GM23338 (cell line): Measurements from ENCODE around the gene CCNQ. TPM values are rescaled to one million over a fixed set of nuclear protein-coding genes. Genes with fewer than 3 reads are reported as not detected.

Experiments used
- ATAC-seq: fragments of 200-7000 bp; cut with Tn5 transposase; 3 replicates; pipeline ENCODE4 v1.9.1; 2020
- DNase-seq: peaks from one replicate; pipeline ENCODE4 v3.0.0-alpha.2; 2015; ENCODE audit warnings: low spot score
- H2AFZ ChIP-seq: fragments of 200-600 bp; sonication (generic); 2 replicates; pipeline ENCODE4 v1.8.0; 2016; ENCODE audit warnings: antibody characterized with exemption, mild to moderate bottlenecking, moderate library complexity
- H3F3A ChIP-seq: fragments of 200-600 bp; sonication (generic); replicated peaks from 2 replicates; pipeline ENCODE4 v1.8.0; 2017; ENCODE audit warnings: antibody characterized with exemption, mixed run types, low read depth
- H3K27ac ChIP-seq: fragments of 200-600 bp; sonication (generic); 2 replicates; pipeline ENCODE4 v1.6.1; 2016; ENCODE audit warnings: low read depth
- H3K27me3 ChIP-seq: fragments of 200-600 bp; sonication (generic); 2 replicates; pipeline ENCODE4 v1.8.0; 2016; ENCODE audit warnings: mild to moderate bottlenecking, mixed run types, moderate library complexity; ENCODE audit not compliant: insufficient read depth
- H3K36me3 ChIP-seq: fragments of 200-600 bp; sonication (generic); 2 replicates; pipeline ENCODE4 v1.8.0; 2016; ENCODE audit warnings: mild to moderate bottlenecking; ENCODE audit not compliant: insufficient read depth
- H3K4me1 ChIP-seq: fragments of 200-600 bp; sonication (generic); 2 replicates; pipeline ENCODE4 v1.8.0; 2016; ENCODE audit warnings: mild to moderate bottlenecking, moderate library complexity; ENCODE audit not compliant: insufficient read depth
- H3K4me2 ChIP-seq: fragments of 200-600 bp; sonication (generic); 2 replicates; pipeline ENCODE4 v1.7.1; 2017; ENCODE audit warnings: mixed run types
- H3K4me3 ChIP-seq: fragments of 200-600 bp; sonication (generic); 2 replicates; pipeline ENCODE4 v1.6.1; 2016; ENCODE audit warnings: mixed run types
- H3K79me2 ChIP-seq: fragments of 200-600 bp; sonication (generic); replicated peaks from 2 replicates; pipeline ENCODE4 v1.8.0; 2017; ENCODE audit warnings: mild to moderate bottlenecking; ENCODE audit not compliant: insufficient read depth
- H3K9me2 ChIP-seq: fragments of 200-600 bp; sonication (generic); 2 replicates; pipeline ENCODE4 v1.8.0; 2017; ENCODE audit not compliant: insufficient read depth
- H4K20me1 ChIP-seq: fragments of 200-600 bp; sonication (generic); replicated peaks from 2 replicates; pipeline ENCODE4 v1.8.0; 2017; ENCODE audit warnings: mild to moderate bottlenecking; ENCODE audit not compliant: insufficient read depth
- H3K27ac Mint-ChIP-seq: 2 replicates; pipeline ENCODE4 v1.8.0; 2020; ENCODE audit warnings: inconsistent platforms, mild to moderate bottlenecking, moderate library complexity, mixed read lengths
- H3K27me3 Mint-ChIP-seq: 3 replicates; pipeline ENCODE4 v1.8.0; 2022; ENCODE audit warnings: low read depth, mild to moderate bottlenecking, moderate library complexity, mixed read lengths, inconsistent platforms; ENCODE audit not compliant: insufficient read depth, poor library complexity
- H3K36me3 Mint-ChIP-seq: 3 replicates; pipeline ENCODE4 v1.8.0; 2021; ENCODE audit warnings: low read depth, mild to moderate bottlenecking, inconsistent platforms, moderate library complexity, mixed read lengths
- H3K4me1 Mint-ChIP-seq: 3 replicates; pipeline ENCODE4 v1.8.0; 2020; ENCODE audit warnings: mild to moderate bottlenecking, inconsistent platforms, mixed read lengths
- H3K4me3 Mint-ChIP-seq: 3 replicates; pipeline ENCODE4 v1.8.0; 2021; ENCODE audit warnings: moderate library complexity, mild to moderate bottlenecking, inconsistent platforms, mixed read lengths
- H3K9me3 Mint-ChIP-seq: 3 replicates; pipeline ENCODE4 v1.8.0; 2020; ENCODE audit warnings: moderate library complexity, mild to moderate bottlenecking, inconsistent platforms, mixed read lengths
- CREB1 ChIP-seq: fragments of 250-450 bp; sonication (Bioruptor Pico); IDR thresholded peaks from 2 replicates; pipeline ENCODE4 v1.5.0; 2020; ENCODE audit warnings: low read depth, mild to moderate bottlenecking, moderate library complexity
- ETS1 ChIP-seq: IDR thresholded peaks from 2 replicates; pipeline ENCODE4 v1.6.1; 2016; ENCODE audit warnings: antibody characterized with exemption
- EZH2 ChIP-seq: fragments of 200-600 bp; sonication (generic); IDR thresholded peaks from one replicate; pipeline ENCODE4 v1.8.0; 2017; ENCODE audit warnings: antibody characterized with exemption, mild to moderate bottlenecking, low read depth; ENCODE audit not compliant: unreplicated experiment
- JUNB ChIP-seq: IDR thresholded peaks from one replicate; pipeline ENCODE4 v1.6.1; 2016; ENCODE audit warnings: antibody characterized with exemption; ENCODE audit not compliant: unreplicated experiment
- NANOG ChIP-seq: IDR thresholded peaks from 2 replicates; pipeline ENCODE4 v1.6.1; 2016; ENCODE audit warnings: antibody characterized with exemption, borderline replicate concordance
- REST ChIP-seq: IDR thresholded peaks from one replicate; pipeline ENCODE4 v1.6.1; 2018; ENCODE audit warnings: antibody characterized with exemption; ENCODE audit not compliant: unreplicated experiment
- STAT1 ChIP-seq: IDR thresholded peaks from one replicate; pipeline ENCODE4 v1.6.1; 2016; ENCODE audit warnings: antibody characterized with exemption; ENCODE audit not compliant: unreplicated experiment
- polyA plus RNA-seq: library from polyadenylated mRNA; unstranded; fragments of >200 nt; fragmentation: Nextera tagmentation; extraction: Ambion mirVana; gene quantifications from 2 replicates; pipeline ENCODE4 v1.2.1, GENCODE V29; 2016
- total RNA-seq: library from RNA; depleted of rRNA; stranded (reverse); fragments of >200 nt; shearing (Covaris generic); gene quantifications from 2 replicates; pipeline ENCODE4 v1.2.3, GENCODE V29; 2014

The CCNQ gene
- total and polyA plus RNA-seq, 2 experiments from 2014 or later, result 19.4 to 30.2 TPM

GRCh38 chrX:153645921-153646488 lies 47.1 kb upstream of the CCNQ start:
- Histone ChIP-seq H4K20me1 (no peaks in the 10 kb centered on the region), H3F3A (no peaks in the 10 kb centered on the region), H3K4me3 (no peak overlapping the region), H3K4me1 (no peaks in the 10 kb centered on the region; the same call in 1 of the 2 replicates), H3K4me2 (no peak overlapping the region), H3K27ac (no peak overlapping the region), H3K36me3 (no peaks in the 10 kb centered on the region), H3K9me2 (no peaks in the 10 kb centered on the region), H2AFZ (no peak overlapping the region), H3K79me2 (no peaks in the 10 kb centered on the region), H3K27me3 (peaks cover 79% of the 10 kb centered on the region)
- Mint-ChIP-seq H3K4me3 (no peak overlapping the region), H3K4me1 (peaks cover 11% of the 10 kb centered on the region; the same call in 2 of the 3 replicates), H3K27me3 (peaks cover 69% of the 10 kb centered on the region), H3K27ac (no peak overlapping the region), H3K36me3 (no peaks in the 10 kb centered on the region), H3K9me3 (no peaks in the 10 kb centered on the region; the same call in 2 of the 3 replicates)
- no peak for DNase-seq
- TF ChIP-seq ETS1 (no peak), JUNB (no peak), NANOG (no peak), STAT1 (no peak), REST (no peak)
- no peak for ATAC-seq

- Mint-ChIP-seq H3K27me3 (peaks cover 71% of the 10 kb centered on the region), H3K36me3 (no peaks in the 10 kb centered on the region), H3K9me3 (no peaks in the 10 kb centered on the region; the same call in 2 of the 3 replicates), H3K4me3 (no peak overlapping the region), H3K4me1 (peaks cover 11% of the 10 kb centered on the region; the same call in 2 of the 3 replicates), H3K27ac (no peak overlapping the region)
- H3K4me3 ChIP-seq, result no peak overlapping the region
- no peak for DNase-seq
- H3K79me2 ChIP-seq, result no peaks in the 10 kb centered on the region
- no peaks in the 10 kb centered on the region; the same call in 1 of the 2 replicates for H3K4me1 ChIP-seq
- H3K36me3 ChIP-seq, result no peaks in the 10 kb centered on the region
- no peak for ATAC-seq
- H3F3A ChIP-seq, result no peaks in the 10 kb centered on the region
- no peak overlapping the region for H2AFZ ChIP-seq
- no peaks in the 10 kb centered on the region for H4K20me1 ChIP-seq
- no peak overlapping the region for H3K4me2 ChIP-seq
- H3K9me2 ChIP-seq, result no peaks in the 10 kb centered on the region
- peaks cover 88% of the 10 kb centered on the region for H3K27me3 ChIP-seq
- H3K27ac ChIP-seq, result no peak overlapping the region
- no peak for TF ChIP-seq CREB1 (CRISPR knock-in tag)
- TF ChIP-seq JUNB, result no peak
- no peak for TF ChIP-seq STAT1
- no peak for TF ChIP-seq EZH2
Measured at GRCh38 chrX:153645151-153645550, 46.2 kb upstream of the CCNQ start.
